ENCODE measurements around the gene CDC34.
A peak's percentile ranks its signal among the peaks of the same experiment; 100 is the strongest.

Gene CDC34

DNA sequence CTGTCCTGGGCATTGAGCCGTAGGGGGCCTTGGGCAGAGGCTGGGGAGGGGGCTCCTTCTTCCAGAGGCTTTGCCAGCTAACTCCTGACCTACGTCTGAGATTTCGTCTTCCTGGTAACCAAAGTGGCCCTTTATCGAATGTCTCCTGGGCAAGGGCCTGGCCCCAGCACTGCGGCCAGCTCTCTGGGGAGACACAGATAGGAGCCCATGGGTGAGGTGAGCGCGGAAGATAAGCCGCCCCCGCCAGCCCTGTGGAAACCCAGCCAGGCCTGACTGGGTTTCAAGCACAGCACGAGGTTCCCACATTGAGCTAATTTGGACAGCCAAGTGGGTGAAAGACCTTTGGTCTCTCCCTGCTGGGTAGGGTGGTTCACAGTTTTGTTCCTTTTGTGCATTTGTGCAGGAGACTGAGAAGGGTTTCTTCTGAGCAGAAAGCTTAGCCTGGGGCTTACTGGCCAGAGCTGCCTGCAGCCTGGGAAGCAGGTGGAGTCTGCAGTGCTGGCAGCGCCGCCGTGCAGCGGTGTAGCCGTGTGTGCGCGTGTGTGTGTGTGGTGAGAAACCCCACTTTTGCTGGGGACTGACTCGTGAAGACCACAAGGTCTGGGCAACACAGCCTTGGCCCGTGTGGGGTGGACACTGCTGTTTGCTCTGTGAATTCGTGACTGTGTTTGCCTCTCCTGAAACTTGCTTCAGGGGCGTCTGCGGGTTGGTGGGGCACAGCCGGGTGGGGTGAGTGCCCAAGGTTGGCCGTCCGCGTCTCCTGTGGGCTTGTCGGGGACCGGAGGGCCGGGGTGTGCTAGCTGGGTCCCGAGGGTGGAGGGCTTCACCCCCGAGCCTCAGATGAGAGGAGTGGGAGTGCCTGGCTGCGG is 43.3 kb downstream of the CDC34 start:
- TF ChIP-seq, protein P1, sequence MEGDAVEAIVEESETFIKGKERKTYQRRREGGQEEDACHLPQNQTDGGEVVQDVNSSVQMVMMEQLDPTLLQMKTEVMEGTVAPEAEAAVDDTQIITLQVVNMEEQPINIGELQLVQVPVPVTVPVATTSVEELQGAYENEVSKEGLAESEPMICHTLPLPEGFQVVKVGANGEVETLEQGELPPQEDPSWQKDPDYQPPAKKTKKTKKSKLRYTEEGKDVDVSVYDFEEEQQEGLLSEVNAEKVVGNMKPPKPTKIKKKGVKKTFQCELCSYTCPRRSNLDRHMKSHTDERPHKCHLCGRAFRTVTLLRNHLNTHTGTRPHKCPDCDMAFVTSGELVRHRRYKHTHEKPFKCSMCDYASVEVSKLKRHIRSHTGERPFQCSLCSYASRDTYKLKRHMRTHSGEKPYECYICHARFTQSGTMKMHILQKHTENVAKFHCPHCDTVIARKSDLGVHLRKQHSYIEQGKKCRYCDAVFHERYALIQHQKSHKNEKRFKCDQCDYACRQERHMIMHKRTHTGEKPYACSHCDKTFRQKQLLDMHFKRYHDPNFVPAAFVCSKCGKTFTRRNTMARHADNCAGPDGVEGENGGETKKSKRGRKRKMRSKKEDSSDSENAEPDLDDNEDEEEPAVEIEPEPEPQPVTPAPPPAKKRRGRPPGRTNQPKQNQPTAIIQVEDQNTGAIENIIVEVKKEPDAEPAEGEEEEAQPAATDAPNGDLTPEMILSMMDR (IDR thresholded peaks at IDR 0.05; ENCODE audit: control insufficient read depth, insufficient read depth, low read depth, low read length, missing control alignments): no peak
- DNase-seq (ENCODE audit: low read depth): no peak
- peak overlapping the region; percentile 19 for H3K4me3 ChIP-seq (ENCODE audit: control insufficient read depth, low read depth, low read length)

DNA sequence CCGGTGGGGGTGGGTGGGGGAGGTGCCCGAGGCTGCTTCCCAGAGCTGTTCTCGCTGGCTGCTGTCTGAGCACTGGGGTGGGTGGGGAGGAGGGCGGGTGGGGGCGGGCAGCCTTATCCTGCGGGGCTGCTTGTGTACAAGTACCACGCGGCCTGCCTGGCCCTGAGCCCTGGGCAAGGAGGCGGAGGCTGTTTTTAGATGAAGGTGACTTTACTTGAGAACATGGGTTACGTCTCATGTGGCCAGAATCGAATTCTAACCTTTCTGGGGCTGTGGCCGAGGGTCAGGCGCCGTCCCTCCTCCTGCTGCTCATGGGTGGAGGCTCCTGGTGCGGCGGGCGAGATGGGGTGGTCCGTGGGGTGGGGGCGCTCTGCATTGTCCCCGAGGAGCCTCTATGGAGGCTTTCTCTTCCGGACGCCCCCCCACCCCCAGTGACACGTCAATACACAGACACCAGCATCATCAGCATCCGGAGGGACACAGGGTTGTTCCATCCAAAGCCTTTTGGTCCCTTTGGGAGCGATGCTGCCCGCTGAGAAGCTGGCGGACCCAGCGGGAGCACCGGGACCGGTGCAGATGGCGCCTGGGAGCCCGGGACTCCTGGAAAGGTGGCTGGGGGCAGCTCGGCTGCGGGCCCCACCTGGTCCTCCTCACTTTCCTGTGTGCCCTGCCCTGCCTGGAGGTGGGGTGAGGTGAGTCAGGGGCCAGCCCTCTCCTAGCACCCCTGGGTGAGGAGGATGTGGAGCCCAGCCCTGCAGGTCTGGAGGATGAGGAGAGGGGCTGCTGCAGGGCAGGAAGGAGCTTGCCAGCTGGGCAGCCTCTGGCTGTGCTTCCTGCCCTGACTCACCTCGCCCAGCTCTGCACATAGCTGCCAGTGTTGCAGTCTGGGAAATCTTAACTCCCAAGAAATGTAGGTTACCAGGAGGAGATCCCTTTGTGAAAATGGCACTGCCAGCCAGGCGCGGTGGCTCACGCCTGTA is 44.3 kb downstream of the CDC34 start:
- TF ChIP-seq, protein P1 (IDR thresholded peaks at IDR 0.05; ENCODE audit: control insufficient read depth, insufficient read depth, low read depth, low read length, missing control alignments): no peak
- peak overlapping the region; percentile 19; the same call in 1 of the 2 replicates for H3K4me3 ChIP-seq (ENCODE audit: control insufficient read depth, low read depth, low read length)
- no peak for DNase-seq (ENCODE audit: low read depth)

DNA sequence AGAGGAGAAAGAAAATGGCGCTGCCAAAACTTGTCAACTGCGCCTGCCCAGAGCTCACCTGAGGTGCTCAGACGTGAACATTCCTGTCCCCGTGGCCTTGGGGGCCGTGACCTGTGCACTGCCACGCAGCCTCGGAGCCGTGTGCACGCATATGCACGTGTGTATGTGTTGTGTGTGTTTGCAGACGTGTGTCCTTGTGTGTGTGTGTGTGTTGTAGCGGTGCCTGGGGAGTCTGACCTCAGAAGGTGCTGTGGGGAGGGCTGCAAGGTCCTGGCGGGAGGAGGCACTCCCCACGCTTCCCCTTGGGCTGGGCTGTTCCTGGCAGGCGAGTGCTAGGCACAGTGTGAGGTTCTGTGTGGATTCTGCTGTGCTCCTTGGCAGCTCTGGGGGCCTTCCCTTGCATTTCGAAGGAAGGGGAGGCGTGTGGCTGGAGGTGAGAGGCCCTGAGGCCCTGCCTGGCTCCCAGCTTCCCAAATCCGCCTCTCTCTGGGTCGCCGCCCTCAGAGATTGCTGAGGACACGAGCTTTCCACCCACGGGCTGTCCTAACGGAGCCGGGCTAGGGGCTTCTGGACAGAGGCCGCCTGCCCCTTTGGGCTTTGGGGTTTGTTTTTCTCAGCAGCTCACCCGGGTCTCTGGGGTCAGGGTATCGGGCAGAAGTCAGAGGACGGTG is 45.3 kb downstream of the CDC34 start:
- no peak overlapping the region for H3K4me3 ChIP-seq (ENCODE audit: control insufficient read depth, low read depth, low read length)
- no peak for DNase-seq (ENCODE audit: low read depth)
- TF ChIP-seq, protein P1 (IDR thresholded peaks at IDR 0.05; ENCODE audit: control insufficient read depth, insufficient read depth, low read depth, low read length, missing control alignments): no peak

DNA sequence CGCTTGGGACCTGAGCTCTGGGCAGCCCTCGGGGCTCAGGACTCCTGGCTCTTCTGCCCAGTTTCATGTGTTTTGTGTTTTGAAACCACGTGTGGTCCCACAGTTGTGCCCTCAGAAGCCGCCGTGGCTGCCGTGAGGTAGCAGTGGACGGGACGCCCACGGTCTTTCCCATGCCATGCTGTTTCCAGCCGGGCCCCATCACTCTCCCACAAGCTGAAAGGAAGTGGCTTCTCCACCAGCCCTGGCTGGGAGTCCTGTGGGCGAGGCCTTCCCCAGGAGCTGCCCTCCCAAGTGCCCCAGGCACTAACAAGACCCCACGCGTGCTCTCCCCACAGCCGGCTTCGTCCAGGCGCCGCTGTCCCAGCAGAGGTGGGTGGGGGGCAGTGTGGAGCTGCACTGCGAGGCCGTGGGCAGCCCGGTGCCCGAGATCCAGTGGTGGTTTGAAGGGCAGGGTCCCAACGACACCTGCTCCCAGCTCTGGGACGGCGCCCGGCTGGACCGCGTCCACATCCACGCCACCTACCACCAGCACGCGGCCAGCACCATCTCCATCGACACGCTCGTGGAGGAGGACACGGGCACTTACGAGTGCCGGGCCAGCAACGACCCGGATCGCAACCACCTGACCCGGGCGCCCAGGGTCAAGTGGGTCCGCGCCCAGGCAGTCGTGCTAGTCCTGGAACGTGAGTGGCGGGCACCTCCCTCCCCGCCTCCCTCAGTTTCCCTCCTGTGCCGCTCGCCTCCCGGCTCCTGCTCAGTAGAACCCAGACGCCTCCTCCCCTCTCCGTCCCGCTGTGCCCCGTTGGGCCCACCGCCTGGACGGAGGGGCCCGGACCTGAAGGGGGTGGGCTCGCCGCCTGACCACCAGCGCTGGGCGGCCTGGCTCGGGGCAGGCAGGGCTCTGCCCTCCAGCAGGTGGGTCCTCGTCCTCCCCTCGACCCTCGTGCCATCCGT is 46.2 kb downstream of the CDC34 start:
- H3K4me3 ChIP-seq (ENCODE audit: control insufficient read depth, low read depth, low read length): no peak overlapping the region
- TF ChIP-seq, protein P1 (IDR thresholded peaks at IDR 0.05; ENCODE audit: control insufficient read depth, insufficient read depth, low read depth, low read length, missing control alignments): no peak

DNA sequence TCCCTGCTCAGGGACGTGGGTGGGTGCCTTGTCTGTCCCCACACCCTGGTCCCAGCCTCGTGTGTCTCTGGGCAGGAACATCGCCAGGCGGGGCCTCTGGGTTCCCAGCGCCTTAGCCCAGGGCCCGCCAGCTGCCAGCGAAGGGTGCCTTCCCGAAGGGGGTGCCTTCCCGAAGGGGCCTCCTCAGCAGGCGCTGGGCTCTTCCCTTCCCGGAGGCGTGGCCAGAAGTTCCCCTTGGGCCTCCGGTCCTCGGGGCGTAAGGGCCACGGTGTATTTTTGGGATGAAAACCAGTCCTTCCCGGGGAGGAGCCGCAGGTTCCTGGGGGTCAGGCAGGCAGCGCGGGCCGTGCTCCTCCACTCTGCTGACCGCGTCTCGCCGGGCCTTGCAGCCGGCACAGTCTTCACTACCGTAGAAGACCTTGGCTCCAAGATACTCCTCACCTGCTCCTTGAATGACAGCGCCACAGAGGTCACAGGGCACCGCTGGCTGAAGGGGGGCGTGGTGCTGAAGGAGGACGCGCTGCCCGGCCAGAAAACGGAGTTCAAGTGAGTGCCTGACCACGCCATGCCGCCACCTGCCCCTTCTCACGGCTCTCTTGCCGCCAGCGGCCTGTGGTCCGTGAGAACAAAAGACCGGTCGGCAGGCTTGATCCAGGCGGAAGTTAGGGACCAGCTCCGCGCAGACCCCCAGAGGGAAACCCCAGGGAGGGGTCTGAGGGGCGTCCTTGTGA is 47.7 kb downstream of the CDC34 start:
- H3K4me3 ChIP-seq (ENCODE audit: control insufficient read depth, low read depth, low read length): no peak overlapping the region
- no peak for DNase-seq (ENCODE audit: low read depth)
- TF ChIP-seq, protein P1 (IDR thresholded peaks at IDR 0.05; ENCODE audit: control insufficient read depth, insufficient read depth, low read depth, low read length, missing control alignments): no peak

More for the DNA sequence above, 46.2 kb downstream of the CDC34 start:
- no peak for DNase-seq (ENCODE audit: low read depth)
